ENCODE measurements around the gene FBXL14. TPM values are rescaled to one million over a fixed set of nuclear protein-coding genes. Genes with fewer than 3 reads are reported as not detected.

Gene FBXL14
- total and polyA plus RNA-seq, 2 of the 13 experiments (the other 11 are each of a cell fraction or from before 2014, with no cell fraction given), result 7.0 to 7.4 TPM

DNA sequence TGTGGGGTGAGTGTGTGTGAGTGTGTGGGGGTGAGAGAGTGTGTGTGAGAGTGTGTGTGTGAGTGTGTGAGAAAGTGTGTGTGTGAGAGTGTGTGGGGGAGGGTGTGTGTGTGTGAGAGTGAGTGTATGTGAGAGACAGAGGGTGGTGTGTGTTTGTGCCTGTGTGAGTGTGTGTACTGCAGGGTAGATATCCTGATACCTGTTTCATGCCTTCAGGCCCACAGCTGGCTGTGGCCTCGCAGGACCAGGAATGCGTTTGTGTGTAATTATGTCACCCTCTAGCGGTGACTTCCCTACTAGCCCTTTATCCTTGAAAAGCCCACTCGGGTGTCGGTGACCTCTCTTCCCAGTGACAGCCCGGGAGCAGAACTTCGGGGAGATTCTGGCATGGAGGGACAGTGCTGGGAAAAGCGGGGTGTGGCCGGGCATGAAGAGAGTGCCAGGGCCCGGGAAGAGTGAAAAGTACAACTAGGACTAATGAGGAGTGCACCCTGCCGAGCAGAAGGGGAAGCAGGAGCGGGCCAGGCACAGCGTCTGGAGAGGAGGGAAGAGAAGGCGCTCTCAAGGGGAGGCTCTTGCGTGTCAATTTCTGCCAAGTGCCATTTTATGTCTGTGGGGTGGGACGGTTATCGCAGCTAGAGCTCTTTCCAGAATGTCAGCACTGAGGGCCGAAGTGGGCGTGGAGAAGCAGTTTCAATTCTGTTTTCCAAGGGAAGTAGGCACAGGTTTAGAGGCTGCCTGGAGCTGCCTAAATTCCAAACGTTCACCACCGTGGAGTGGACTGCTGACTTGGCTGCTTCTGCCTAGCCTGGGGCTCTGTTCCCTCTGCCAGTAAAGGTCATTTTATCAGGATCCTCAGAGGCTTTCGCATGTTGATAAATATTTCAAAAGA, 11.0 kb upstream of the FBXL14 start (continued):
- TF ChIP-seq ZBTB44 (CRISPR knock-in tag; IDR thresholded peaks at IDR 0.05) (no peak), ZNF407 (CRISPR knock-in tag; IDR thresholded peaks at IDR 0.05; ENCODE audit: not compliant biosample characterization) (no peak), ZFY (CRISPR knock-in tag; IDR thresholded peaks at IDR 0.05) (no peak), KLF15 (CRISPR knock-in tag; IDR thresholded peaks at IDR 0.05; ENCODE audit: borderline replicate concordance) (no peak), ZNF569 (CRISPR knock-in tag; IDR thresholded peaks at IDR 0.05; ENCODE audit: borderline replicate concordance) (no peak), RELA (CRISPR knock-in tag; IDR thresholded peaks at IDR 0.05) (no peak), AHDC1 (CRISPR knock-in tag; IDR thresholded peaks at IDR 0.05; ENCODE audit: borderline replicate concordance) (no peak), ZNF597 (CRISPR knock-in tag; IDR thresholded peaks at IDR 0.05) (no peak), ELF1 (CRISPR knock-in tag; IDR thresholded peaks at IDR 0.05) (no peak)

Measured in HepG2 (cell line).